Memory B cell (primary cell): ENCODE data around the gene PTPRN2.
"Not testable (repeated sequence)": the region's sequence is repeated elsewhere in the genome, so short reads cannot be mapped to it uniquely, and the experiment has no call there.

Experiments
- ATAC-seq: fragments of 150-1000 bp; cut with Tn5 transposase; 2 replicates; pipeline ENCODE4 v1.10.0; 2021; ENCODE audit warnings: low read depth, mild to moderate bottlenecking, moderate library complexity
- DNase-seq, 2 donors: peaks; one replicate each; pipeline ENCODE4 v3.0.0; 2022; ENCODE audit warnings: low spot score in 2 of 2
- H3K27ac Mint-ChIP-seq: one replicate; pipeline ENCODE4 v1.8.0; 2022; ENCODE audit warnings: mild to moderate bottlenecking, moderate library complexity, mixed read lengths
- H3K27me3 Mint-ChIP-seq: one replicate; pipeline ENCODE4 v1.8.0; 2022; ENCODE audit warnings: mixed read lengths
- H3K36me3 Mint-ChIP-seq: one replicate; pipeline ENCODE4 v1.8.0; 2022; ENCODE audit warnings: mild to moderate bottlenecking, mixed read lengths
- H3K4me1 Mint-ChIP-seq: one replicate; pipeline ENCODE4 v1.8.0; 2022; ENCODE audit warnings: mixed read lengths
- H3K4me3 Mint-ChIP-seq: one replicate; pipeline ENCODE4 v1.8.0; 2022; ENCODE audit warnings: mild to moderate bottlenecking, moderate library complexity, mixed read lengths
- H3K9me3 Mint-ChIP-seq: one replicate; pipeline ENCODE4 v1.8.0; 2022; ENCODE audit warnings: mixed read lengths

Gene PTPRN2

DNA sequence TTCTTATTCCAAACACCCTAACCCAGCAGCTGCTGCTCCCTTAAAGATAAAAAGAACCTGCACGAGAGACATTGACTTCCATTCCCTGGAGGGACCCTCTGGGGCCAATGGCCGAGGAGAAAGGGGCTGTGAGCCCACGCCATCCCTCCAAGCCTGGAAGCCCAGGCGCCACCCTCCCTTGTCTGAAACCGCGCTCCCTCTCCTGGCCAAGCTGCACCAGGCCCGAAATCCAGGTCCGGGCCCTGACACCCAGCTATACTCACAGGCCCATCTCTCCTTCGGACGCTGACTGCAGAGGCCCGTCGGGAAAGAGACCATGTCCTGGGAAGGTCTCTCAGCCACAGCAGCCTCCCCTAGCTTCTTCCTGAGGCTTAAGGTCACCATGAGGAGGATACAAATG lies 196.5 kb downstream of the PTPRN2 start:
- ATAC-seq (no peak), DNase-seq (no peak)
- Mint-ChIP-seq H3K27me3 (peaks cover 2% of the 10 kb centered on the region), H3K27ac (no peak overlapping the region), H3K4me1 (no peaks in the 10 kb centered on the region), H3K9me3 (no peaks in the 10 kb centered on the region), H3K4me3 (no peak overlapping the region), H3K36me3 (no peaks in the 10 kb centered on the region)

GRCh38 chr7:158390460-158390859 lies 197.2 kb downstream of the PTPRN2 start:
- H3K27ac Mint-ChIP-seq, result no peak overlapping the region
- ATAC-seq, result no peak

GRCh38 chr7:158389514-158390425 lies 197.9 kb downstream of the PTPRN2 start:
- Mint-ChIP-seq H3K27me3 (peaks cover 2% of the 10 kb centered on the region), H3K4me1 (no peaks in the 10 kb centered on the region), H3K4me3 (no peak overlapping the region), H3K36me3 (no peaks in the 10 kb centered on the region), H3K27ac (no peak overlapping the region), H3K9me3 (no peaks in the 10 kb centered on the region)
- ATAC-seq (no peak), DNase-seq (no peak)

More at GRCh38 chr7:158390460-158390859, 197.2 kb downstream of the PTPRN2 start:
- DNase-seq, result no peak
- Mint-ChIP-seq H3K9me3 (no peaks in the 10 kb centered on the region), H3K4me3 (no peak overlapping the region), H3K36me3 (no peaks in the 10 kb centered on the region), H3K4me1 (no peaks in the 10 kb centered on the region), H3K27me3 (peaks cover 2% of the 10 kb centered on the region)

DNA sequence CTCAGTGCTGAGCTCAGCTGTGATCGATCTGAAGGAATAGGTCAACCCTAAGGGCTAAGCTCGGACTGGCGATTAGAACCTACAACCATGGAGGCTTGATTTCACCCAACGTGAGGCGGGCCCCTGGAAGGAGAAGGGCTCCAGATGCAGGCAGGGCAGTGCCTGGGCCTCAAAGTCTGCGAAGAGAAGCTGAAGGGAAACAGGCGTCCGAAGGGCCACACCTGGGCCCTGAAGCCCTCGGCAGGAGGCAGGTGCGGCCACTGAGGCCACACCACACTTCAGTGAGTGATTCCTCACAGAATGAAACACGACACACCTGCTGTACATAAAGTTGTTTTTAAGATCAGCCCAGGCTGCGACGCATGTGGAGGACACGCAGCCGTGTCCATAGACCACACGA lies 198.7 kb downstream of the PTPRN2 start:
- H3K4me3 Mint-ChIP-seq, result no peak overlapping the region
- ATAC-seq (no peak), DNase-seq (no peak)
- no peaks in the 10 kb centered on the region for H3K9me3 Mint-ChIP-seq
- peaks cover 3% of the 10 kb centered on the region for H3K27me3 Mint-ChIP-seq
- no peaks in the 10 kb centered on the region for H3K4me1 Mint-ChIP-seq
- H3K36me3 Mint-ChIP-seq, result no peaks in the 10 kb centered on the region
- H3K27ac Mint-ChIP-seq, result no peak overlapping the region

DNA sequence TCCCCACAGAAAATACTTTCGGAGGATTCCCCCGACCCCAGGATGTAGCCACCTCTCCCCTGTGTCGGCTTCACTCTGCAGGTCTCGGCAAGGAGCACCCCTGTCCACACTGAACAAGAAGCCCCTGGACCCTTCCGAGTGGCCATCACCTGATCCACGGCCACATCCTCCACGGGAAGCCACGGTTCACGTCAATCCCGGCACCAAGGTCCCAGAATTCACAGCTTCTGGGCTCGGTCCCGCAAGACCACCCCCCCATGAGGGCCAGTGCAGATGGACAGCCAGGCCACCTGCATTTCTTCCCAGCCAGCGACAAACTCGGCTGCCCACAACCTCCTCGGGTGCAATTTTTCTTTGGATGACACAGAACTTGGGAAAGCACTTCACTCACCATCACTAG lies 199.6 kb downstream of the PTPRN2 start:
- peaks cover 3% of the 10 kb centered on the region for H3K27me3 Mint-ChIP-seq

GRCh38 chr7:158387546-158387891 lies 200.1 kb downstream of the PTPRN2 start:
- Mint-ChIP-seq H3K4me3 (no peak overlapping the region), H3K27ac (no peak overlapping the region), H3K27me3 (peaks cover 3% of the 10 kb centered on the region), H3K4me1 (no peaks in the 10 kb centered on the region), H3K36me3 (no peaks in the 10 kb centered on the region), H3K9me3 (no peaks in the 10 kb centered on the region)
- DNase-seq (no peak), ATAC-seq (no peak)

More for the DNA sequence above, 199.6 kb downstream of the PTPRN2 start:
- Mint-ChIP-seq H3K4me1 (no peaks in the 10 kb centered on the region), H3K36me3 (no peaks in the 10 kb centered on the region), H3K27ac (no peak overlapping the region), H3K9me3 (no peaks in the 10 kb centered on the region), H3K4me3 (no peak overlapping the region)
- ATAC-seq (no peak), DNase-seq (no peak)

DNA sequence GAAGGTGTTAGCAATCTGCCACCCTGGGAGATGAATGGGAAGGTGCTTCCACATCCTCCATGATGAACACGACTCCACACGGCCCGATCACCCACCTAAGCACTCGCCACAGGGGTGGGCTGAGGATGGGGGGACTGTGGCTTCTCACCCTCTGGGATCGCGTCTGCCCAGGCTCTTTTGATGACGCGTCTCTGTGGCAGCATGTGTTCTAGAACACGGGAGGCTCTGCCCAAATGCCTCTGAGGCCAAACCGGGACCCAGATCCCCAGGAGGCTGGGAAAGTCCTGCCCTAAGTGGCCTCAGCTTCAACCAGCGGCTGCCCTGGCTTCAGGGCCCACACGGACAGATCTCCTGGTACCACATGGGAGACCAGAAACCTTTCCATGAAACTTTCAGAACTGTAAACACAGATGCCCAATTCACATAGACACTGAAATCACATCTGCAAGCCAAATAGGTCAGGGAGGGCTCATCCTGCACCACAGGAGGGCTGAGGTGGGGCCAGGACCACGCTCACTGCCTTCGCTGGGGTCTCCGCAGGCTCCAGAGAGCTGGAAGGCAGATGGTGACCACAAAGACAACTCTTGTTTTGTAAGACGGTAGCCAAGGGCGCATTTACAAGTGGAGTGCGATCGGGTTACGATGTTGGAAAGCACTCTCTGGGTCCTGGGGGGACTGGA lies 200.6 kb downstream of the PTPRN2 start:
- Mint-ChIP-seq H3K9me3 (no peaks in the 10 kb centered on the region), H3K27ac (no peak overlapping the region), H3K4me1 (no peaks in the 10 kb centered on the region), H3K4me3 (no peak overlapping the region), H3K27me3 (peaks cover 3% of the 10 kb centered on the region), H3K36me3 (no peaks in the 10 kb centered on the region)
- DNase-seq, result no peak
- ATAC-seq, result no peak

DNA sequence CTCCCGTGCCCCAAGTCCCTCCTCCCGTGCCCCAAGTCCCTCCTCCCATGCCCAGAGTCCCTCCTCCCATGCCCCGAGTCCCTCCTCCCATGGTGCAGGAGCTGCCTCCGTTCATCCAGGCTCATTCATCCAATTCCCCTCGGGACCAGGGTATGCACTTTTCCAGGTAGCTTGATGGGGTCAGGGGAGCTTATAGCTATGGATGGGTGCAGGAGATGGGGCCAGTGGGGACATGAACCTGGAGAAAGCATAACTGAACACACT lies 201.3 kb downstream of the PTPRN2 start:
- Mint-ChIP-seq H3K4me3 (no peak overlapping the region), H3K27ac (no peak overlapping the region), H3K9me3 (no peaks in the 10 kb centered on the region), H3K27me3 (peaks cover 3% of the 10 kb centered on the region), H3K36me3 (no peaks in the 10 kb centered on the region), H3K4me1 (no peaks in the 10 kb centered on the region)
- no peak for ATAC-seq
- no peak for DNase-seq

- H3K4me3 Mint-ChIP-seq, H3K9me3 Mint-ChIP-seq, H3K4me1 Mint-ChIP-seq, H3K27ac Mint-ChIP-seq, DNase-seq, H3K27me3 Mint-ChIP-seq, ATAC-seq, H3K36me3 Mint-ChIP-seq: not testable (repeated sequence)
Observed at GRCh38 chr7:158385496-158386354, 201.9 kb downstream of the PTPRN2 start.

- ATAC-seq, result no peak
- H3K36me3 Mint-ChIP-seq, result no peaks in the 10 kb centered on the region
Observed at GRCh38 chr7:158384746-158385145, 202.9 kb downstream of the PTPRN2 start.

GRCh38 chr7:158383665-158384064 lies 204.0 kb downstream of the PTPRN2 start:
- Mint-ChIP-seq H3K4me1 (no peaks in the 10 kb centered on the region), H3K27ac (no peak overlapping the region), H3K4me3 (no peak overlapping the region), H3K36me3 (no peaks in the 10 kb centered on the region), H3K27me3 (peaks cover 3% of the 10 kb centered on the region), H3K9me3 (peaks cover 7% of the 10 kb centered on the region)
- ATAC-seq (no peak), DNase-seq (no peak)

More at GRCh38 chr7:158384746-158385145, 202.9 kb downstream of the PTPRN2 start:
- H3K4me1 Mint-ChIP-seq, result no peaks in the 10 kb centered on the region
- H3K27me3 Mint-ChIP-seq, result peaks cover 3% of the 10 kb centered on the region
- no peak overlapping the region for H3K27ac Mint-ChIP-seq
- H3K9me3 Mint-ChIP-seq, result peaks cover 4% of the 10 kb centered on the region
- no peak for DNase-seq
- no peak overlapping the region for H3K4me3 Mint-ChIP-seq

DNA sequence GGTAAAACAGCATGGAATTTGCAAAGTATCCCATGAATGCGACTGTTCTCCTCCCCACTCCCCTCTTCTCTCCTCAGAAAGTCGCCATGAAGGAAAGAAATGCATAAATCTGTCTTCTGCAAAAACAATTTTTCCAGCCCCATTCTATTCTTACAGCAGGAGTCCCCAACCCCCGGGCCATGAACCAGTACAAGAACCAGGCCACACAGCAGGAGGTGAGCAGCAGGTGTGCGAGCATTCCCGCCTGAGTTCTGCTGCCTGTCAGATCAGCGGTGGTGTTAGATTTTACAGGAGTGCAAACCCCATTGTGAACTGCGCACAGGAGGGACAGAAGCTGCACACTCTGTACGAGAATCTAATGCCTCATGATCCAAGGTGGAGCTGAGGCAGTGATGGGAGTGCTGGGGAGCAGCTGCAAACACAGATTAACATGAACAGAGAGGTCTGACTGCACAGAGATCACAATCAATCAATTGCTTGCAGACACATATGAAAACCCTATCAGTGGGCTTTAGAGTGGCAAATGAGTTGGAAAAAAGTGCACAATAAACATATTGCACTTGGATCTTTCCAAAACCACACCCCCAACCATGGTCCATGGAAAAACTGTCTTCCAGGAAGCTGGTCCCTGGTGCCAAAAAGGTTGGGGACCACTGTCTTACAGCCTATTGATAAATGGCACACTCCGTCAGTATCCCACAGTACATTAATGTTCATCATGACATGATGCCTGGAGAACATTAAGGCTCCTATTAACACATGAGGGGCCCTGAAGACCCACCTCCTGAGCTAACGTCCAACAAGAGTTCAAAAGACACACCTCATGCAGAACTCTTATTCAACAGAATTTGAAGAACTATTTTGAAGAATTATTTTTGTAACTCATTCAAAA lies 205.0 kb downstream of the PTPRN2 start:
- Mint-ChIP-seq H3K4me3 (no peak overlapping the region), H3K9me3 (peaks cover 8% of the 10 kb centered on the region), H3K27ac (no peak overlapping the region), H3K36me3 (no peaks in the 10 kb centered on the region), H3K4me1 (no peaks in the 10 kb centered on the region), H3K27me3 (peaks cover 3% of the 10 kb centered on the region)
- DNase-seq (no peak), ATAC-seq (no peak)

- ATAC-seq, result no peak
Observed at GRCh38 chr7:158381956-158382355, 205.7 kb downstream of the PTPRN2 start.

More at GRCh38 chr7:158381956-158382355, 205.7 kb downstream of the PTPRN2 start:
- Mint-ChIP-seq H3K27ac (no peak overlapping the region), H3K9me3 (peaks cover 9% of the 10 kb centered on the region), H3K36me3 (no peaks in the 10 kb centered on the region), H3K4me1 (no peaks in the 10 kb centered on the region), H3K27me3 (peaks cover 3% of the 10 kb centered on the region), H3K4me3 (no peak overlapping the region)
- DNase-seq, result no peak
